DMS 273 treated with DMSO at 0.1 percent for 48 hours (cell line): ENCODE measurements around the gene NR0B1.

ENCODE experiments used
- DNase-seq: peaks from one replicate; lab custom pipeline; 2025; lab: John Stamatoyannopoulos, UW

The NR0B1 gene, protein sequence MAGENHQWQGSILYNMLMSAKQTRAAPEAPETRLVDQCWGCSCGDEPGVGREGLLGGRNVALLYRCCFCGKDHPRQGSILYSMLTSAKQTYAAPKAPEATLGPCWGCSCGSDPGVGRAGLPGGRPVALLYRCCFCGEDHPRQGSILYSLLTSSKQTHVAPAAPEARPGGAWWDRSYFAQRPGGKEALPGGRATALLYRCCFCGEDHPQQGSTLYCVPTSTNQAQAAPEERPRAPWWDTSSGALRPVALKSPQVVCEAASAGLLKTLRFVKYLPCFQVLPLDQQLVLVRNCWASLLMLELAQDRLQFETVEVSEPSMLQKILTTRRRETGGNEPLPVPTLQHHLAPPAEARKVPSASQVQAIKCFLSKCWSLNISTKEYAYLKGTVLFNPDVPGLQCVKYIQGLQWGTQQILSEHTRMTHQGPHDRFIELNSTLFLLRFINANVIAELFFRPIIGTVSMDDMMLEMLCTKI

DNA sequence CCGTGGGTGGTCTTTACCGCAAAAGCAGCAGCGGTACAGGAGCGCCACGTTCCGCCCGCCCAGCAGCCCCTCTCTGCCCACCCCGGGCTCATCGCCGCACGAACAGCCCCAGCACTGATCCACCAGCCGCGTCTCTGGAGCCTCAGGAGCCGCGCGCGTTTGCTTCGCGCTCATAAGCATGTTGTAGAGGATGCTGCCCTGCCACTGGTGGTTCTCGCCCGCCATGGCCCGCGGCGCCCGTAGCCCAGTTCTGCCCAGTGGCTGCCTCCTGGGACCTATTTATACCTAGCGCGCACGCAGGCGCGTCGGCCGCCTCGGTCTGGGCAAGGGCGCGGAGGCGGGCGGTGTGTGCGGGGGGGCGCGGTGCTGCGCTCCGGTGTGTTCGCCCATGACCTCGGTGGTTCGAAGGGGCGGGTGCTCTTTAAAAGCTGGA, at the start of gene NR0B1:
Gene NR0B1, minus strand, starts transcription at position 252 of the 433 bp plus-strand sequence. Its CDS starts 27 bp downstream, at position 225.
- no peak for DNase-seq

GRCh38 chrX:30349946-30350345, 40.8 kb upstream of the NR0B1 start:
- DNase-seq = no peak

DNA sequence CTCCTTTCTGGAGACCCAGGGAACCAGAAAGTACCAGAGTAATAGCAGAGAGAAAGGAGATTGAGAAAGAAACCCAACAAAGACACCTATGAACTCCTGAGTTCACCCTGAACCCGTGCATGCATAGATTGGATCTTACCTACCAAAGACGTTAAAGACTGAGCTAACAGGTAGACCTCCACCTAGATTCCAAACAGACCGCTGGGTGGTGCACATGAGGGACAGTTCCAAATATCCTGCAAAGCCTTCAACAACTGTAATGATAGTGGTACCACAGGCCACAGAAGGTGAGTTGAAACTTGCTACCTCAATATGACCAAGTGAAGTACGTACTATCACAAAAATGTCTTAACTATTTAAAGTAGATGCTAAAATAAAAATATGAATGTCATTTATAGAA, 34.0 kb upstream of the NR0B1 start:
- DNase-seq = no peak

GRCh38 chrX:30340753-30341152, 31.6 kb upstream of the NR0B1 start:
- DNase-seq = no peak

DNA sequence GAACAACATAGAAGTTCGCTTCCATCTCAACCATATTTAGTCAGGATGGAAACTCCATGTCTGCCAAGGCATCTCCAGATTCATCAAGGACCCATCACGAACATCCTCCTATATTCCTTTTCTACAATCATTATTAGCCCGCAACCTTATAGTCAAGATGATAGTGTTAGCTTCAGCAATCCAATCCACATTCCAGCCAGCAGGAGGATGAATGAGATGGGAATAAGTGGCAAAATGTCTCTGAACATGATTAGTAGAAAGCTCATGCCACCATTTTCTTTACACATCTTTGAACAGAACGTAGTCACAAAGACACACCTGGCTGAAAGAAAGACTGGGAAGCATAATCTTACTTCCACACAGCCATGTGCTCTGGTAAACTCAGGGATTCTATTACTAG, 18.6 kb upstream of the NR0B1 start:
- no peak for DNase-seq

DNA sequence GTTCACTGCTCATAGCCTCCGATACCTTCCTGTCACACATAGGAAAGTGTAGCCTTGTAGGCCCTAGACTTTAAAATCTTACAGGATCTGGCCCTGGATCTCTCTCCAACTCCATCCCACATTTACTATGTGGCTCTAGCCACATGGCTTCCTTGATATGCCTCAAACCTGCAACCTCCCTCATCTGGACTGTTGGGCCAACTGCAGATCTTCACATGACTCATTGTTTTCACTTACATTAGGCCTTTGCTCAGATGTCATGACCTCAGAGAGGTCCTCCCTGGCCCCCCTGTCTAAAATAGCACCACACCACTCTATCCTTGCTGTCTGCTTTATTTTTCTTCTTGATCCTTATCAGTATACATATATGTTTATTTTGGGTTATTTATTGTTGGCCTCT, 8.1 kb upstream of the NR0B1 start:
- DNase-seq = no peak

- no peak for DNase-seq
These were observed 4.1 kb upstream of the NR0B1 start for GRCh38 chrX:30313322-30313721.

DNA sequence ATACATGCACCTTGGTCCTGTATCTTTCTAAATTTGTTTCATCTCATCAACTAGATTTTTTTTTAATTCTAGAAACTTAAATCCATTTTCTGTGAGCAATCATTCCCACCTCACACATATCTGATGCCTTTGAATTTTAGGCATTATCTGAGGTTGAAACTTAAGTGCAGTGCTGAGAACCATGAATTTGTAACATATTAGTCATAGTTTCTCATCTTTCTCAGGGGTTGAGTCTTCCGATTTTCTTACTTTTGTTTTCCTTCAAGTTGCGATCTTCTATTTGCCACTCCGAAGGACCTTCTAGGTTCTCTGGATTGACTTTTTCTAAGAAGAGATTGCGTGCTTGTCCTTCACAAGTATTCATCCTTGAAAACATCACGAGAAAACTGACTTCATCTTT, 3.7 kb upstream of the NR0B1 start:
- no peak for DNase-seq

DNA sequence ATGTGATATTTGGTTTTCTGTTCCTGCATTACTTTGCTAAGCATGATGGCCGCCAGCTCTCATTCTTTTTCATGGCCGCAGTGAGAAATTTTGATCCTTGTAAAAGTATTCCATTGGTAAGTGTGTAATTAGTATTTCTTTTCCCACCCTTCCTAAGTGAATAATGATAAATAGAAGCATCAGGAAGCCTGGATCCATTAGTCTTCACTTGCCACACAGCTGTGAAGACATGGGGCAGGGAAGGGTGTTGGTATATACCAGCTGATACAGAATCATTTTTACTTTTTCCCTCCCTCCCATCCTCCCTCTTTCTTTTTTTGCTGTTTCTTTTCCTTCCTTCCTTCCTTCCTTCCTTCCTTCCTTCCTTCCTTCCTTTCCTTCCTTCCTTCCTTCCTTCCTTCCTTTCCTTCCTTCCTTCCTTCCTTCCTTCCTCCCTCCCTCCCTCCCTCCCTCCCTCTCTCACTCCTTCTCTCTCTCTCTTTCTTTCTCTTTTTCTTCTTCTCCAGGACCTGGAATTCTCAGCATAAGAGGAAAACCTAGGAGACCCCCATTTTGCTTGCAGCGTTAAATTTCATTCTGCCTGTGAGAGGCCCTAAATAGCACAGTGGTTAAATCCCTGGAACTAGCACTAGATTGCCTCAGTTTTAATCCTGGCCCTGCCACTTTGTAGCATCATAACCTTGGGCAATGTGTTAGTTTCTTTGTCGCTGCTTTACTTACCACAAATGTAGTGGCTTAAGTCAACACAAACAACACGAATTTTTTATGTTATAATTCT, 1.4 kb upstream of the NR0B1 start:
- DNase-seq = no peak

- no peak for DNase-seq
These were observed 689 bp downstream of the NR0B1 start for GRCh38 chrX:30308263-30309138.

- no peak for DNase-seq
These were observed 1.7 kb downstream of the NR0B1 start for GRCh38 chrX:30307466-30307865.

GRCh38 chrX:30304866-30305265, 4.3 kb downstream of the NR0B1 start:
- no peak for DNase-seq

DNA sequence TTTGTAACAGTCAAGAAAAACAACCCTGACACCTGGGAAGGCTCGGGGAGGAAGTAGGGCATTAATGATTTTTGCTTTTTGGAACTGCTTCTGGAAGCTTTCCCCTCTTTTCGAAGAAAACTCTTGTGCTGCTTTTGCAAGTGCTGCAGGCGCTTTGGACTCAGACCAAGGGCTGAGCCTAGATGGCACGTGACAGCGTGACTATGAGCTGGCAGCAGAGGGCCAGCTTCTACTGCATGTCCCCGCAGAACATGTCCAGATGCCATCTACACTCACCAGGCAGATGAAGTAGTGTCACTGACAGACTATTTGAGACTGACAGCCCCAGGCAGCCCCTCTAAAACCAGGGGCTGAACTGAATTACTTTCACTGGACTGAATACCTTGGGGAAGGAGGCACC, 6.2 kb downstream of the NR0B1 start:
- no peak for DNase-seq

GRCh38 chrX:30301963-30302362, 7.2 kb downstream of the NR0B1 start:
- no peak for DNase-seq

- no peak for DNase-seq
These were observed 8.0 kb downstream of the NR0B1 start for GRCh38 chrX:30301208-30301607.

GRCh38 chrX:30296408-30297254, 12.6 kb downstream of the NR0B1 start:
- DNase-seq = no peak

DNA sequence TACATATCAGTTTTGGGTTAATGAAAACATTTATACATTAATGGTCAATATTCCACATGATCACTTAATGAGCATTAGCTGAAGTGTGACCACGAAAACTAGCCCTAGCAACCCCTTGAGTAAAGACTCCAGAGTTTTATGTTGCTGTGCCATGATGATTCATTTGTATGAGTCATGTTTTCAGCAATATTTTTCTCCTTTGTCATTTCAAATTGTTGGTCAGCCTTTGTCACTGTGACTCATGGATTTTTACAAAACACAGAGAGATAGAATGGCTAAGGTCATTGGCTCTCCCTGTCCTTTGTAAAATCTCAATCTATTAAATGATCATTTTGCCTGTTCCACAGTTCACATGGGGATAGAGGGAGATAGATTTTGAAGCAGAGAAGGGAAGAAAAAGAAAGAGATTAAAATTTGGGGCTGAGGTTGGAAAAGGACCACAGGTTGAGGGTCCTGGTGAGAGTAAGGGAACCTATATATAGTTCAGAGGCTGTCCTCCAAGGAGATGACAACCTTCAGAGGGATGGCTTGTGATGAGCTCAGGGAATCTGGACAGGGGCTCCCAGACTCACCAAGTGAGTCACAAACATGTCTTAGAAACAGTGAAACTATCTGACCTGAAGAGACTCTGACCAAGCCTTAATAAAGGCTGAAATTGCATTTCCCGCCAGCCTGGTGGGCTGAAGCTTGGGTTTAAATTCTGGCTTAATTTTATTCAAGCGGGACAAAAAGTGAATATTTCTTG, 25.6 kb downstream of the NR0B1 start:
- no peak for DNase-seq

GRCh38 chrX:30282527-30282926, 26.7 kb downstream of the NR0B1 start:
- DNase-seq = no peak

DNA sequence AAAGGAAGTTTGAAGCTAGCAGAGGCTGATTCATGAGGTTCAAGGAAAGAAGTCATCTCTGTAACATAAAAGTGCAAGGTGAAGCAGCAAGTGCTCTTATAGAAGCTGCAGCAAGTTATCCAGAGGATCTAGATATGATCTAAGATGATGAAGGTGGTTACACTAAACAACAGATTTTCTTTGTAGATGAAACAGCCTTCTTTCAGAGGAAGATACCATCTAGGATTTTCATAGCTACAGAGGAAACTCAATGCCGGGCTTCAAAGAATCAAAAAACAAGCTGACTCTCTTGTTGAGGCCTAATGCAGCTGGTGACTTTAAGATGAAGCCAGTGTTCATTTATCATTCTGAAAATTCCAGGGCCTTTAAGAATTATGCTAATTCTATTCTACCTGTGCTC, 28.8 kb downstream of the NR0B1 start:
- DNase-seq = no peak

- DNase-seq = no peak
These were observed 30.8 kb downstream of the NR0B1 start for GRCh38 chrX:30278365-30278764.

DNA sequence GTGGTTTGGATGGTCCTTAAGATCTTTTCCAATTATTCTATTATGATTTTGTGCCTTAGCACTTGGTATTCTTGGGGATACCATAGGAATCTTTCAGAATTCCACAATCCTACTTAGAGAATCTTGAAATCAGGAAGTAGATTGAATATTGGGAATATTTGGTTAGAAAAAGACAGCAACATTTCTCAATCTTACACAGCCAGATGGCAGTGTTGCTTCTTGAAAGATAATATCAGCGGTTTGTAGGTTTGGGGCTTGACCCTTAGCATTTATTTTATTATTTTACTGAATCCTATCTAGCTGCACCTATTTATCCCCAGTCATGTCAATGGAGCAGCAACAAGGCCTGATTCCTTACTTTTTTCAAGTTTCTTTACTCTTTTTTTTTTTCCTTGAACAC, 33.7 kb downstream of the NR0B1 start:
- DNase-seq = no peak
